PC-9 (cell line): Measurements from ENCODE around the gene NSMCE1. TPM values are rescaled to one million over a fixed set of nuclear protein-coding genes. Genes with fewer than 3 reads are reported as not detected.

Experiments used
- BruUV-seq: library from RNA; stranded (reverse); fragments of 400-500 nt; replicated peaks from 2 replicates; lab custom pipeline; 2021; lab: Mats Ljungman, UMichigan
- CTCF ChIA-PET: fragments of 300-600 bp; sonication (Branson Sonifier 250); formaldehyde crosslinking; loops from one replicate; lab custom pipeline; 2022; ENCODE audit warnings: antibody characterized with exemption; lab: Charles Lee
- POLR2A ChIA-PET: fragments of 300-600 bp; sonication (Branson Sonifier 250); formaldehyde crosslinking; loops from one replicate; lab custom pipeline; 2022; ENCODE audit warnings: antibody characterized with exemption; ENCODE audit not compliant: unreplicated experiment; lab: Charles Lee
- DNase-seq, 2 experiments: peaks; one replicate each; pipeline versions ENCODE4 v3.0.0 to v3.0.0-alpha.2; 2015 to 2022; ENCODE audit warnings: mixed read lengths in 1 of 2
- H2AFZ ChIP-seq: fragments of 200-600 bp; sonication (generic); 2 replicates; pipeline ENCODE4 v1.8.1; 2017; ENCODE audit warnings: antibody characterized with exemption
- H3F3A ChIP-seq: fragments of 200-600 bp; sonication (generic); 2 replicates; pipeline ENCODE4 v1.8.1; 2017; ENCODE audit warnings: antibody characterized with exemption, mild to moderate bottlenecking, low read depth; ENCODE audit not compliant: insufficient read depth
- H3K27ac ChIP-seq: fragments of 200-600 bp; sonication (generic); 2 replicates; pipeline ENCODE4 v1.6.1; 2016; ENCODE audit warnings: mixed run types
- H3K27me3 ChIP-seq: fragments of 200-600 bp; sonication (generic); 2 replicates; pipeline ENCODE4 v1.6.1; 2016; ENCODE audit warnings: low read depth, mixed run types; ENCODE audit not compliant: insufficient read depth
- H3K36me3 ChIP-seq: fragments of 200-600 bp; sonication (generic); 2 replicates; pipeline ENCODE4 v1.6.1; 2016; ENCODE audit warnings: low read depth, mixed run types
- H3K4me1 ChIP-seq: fragments of 200-600 bp; sonication (generic); replicated peaks from 2 replicates; pipeline ENCODE4 v1.6.1; 2016; ENCODE audit warnings: mixed run types; ENCODE audit not compliant: insufficient read depth
- H3K4me2 ChIP-seq: fragments of 200-600 bp; sonication (generic); 2 replicates; pipeline ENCODE4 v1.6.1; 2017; ENCODE audit warnings: mixed run types
- H3K4me3 ChIP-seq: fragments of 200-600 bp; sonication (generic); 2 replicates; pipeline ENCODE4 v1.6.1; 2016; ENCODE audit warnings: mixed run types
- H3K79me2 ChIP-seq: fragments of 200-600 bp; sonication (generic); 2 replicates; pipeline ENCODE4 v1.6.1; 2017; ENCODE audit warnings: low read depth, mixed run types
- H3K9me2 ChIP-seq: fragments of 200-600 bp; sonication (generic); 2 replicates; pipeline ENCODE4 v1.8.1; 2017; ENCODE audit warnings: mild to moderate bottlenecking; ENCODE audit not compliant: insufficient read depth
- H3K9me3 ChIP-seq: fragments of 200-600 bp; sonication (generic); 2 replicates; pipeline ENCODE4 v1.8.1; 2016; ENCODE audit warnings: low read depth; ENCODE audit not compliant: insufficient read depth
- H4K20me1 ChIP-seq: fragments of 200-600 bp; sonication (generic); 2 replicates; pipeline ENCODE4 v1.8.1; 2017; ENCODE audit not compliant: insufficient read depth
- CTCF ChIP-seq: fragments of 200-600 bp; sonication (generic); conservative IDR thresholded peaks from 2 replicates; pipeline ENCODE4 v1.6.1; 2017; ENCODE audit warnings: mixed run types, antibody characterized with exemption, mild to moderate bottlenecking, moderate library complexity
- EZH2 ChIP-seq: fragments of 200-600 bp; sonication (generic); IDR thresholded peaks from 2 replicates; pipeline ENCODE4 v1.8.0; 2017; ENCODE audit warnings: antibody characterized with exemption, low read depth
- intact Hi-C: fragments of 100-400 bp; cut with micrococcal nuclease; formaldehyde crosslinking; loops from one replicate; pipeline ENCODE4 v1.10.0; 2022; ENCODE audit not compliant: unreplicated experiment
- total RNA-seq: library from RNA; stranded (reverse); gene quantifications from 2 replicates; pipeline ENCODE4 v1.2.3, GENCODE V29; 2021

The NSMCE1 gene
- total RNA-seq, 1 experiment from 2014 or later: 114 TPM

GRCh38 chr16:27233731-27234130, 34.8 kb downstream of the NSMCE1 start:
- peaks cover 13% of the 10 kb centered on the region; the same call in 1 of the 2 replicates for H3K36me3 ChIP-seq
- no peaks in the 10 kb centered on the region for H3K9me3 ChIP-seq
- H3F3A ChIP-seq: peaks cover 8% of the 10 kb centered on the region; the same call in 1 of the 2 replicates
- H2AFZ ChIP-seq: no peak overlapping the region
- TF ChIP-seq EZH2 (no peak), CTCF (no peak)
- no peak overlapping the region for H3K27ac ChIP-seq
- no peaks in the 10 kb centered on the region for H3K27me3 ChIP-seq
- no peak overlapping the region for H3K4me2 ChIP-seq
- H4K20me1 ChIP-seq: no peaks in the 10 kb centered on the region
- H3K79me2 ChIP-seq: no peaks in the 10 kb centered on the region
- intact Hi-C loops: loop anchor here (2.0 kb wide), 1 partner anchor 55 kb away; no protein-coding TSS in a partner anchor
- no peaks in the 10 kb centered on the region for H3K4me1 ChIP-seq
- H3K9me2 ChIP-seq: no peaks in the 10 kb centered on the region
- ChIA-PET CTCF (interaction anchor here (0.6 to 2.3 kb wide), 3 partner anchors 10 to 188 kb away, joined by 3 to 34 read pairs (median 5); no protein-coding TSS in a partner anchor), POLR2A (no interaction called here)
- DNase-seq: no peak
- no peak overlapping the region for H3K4me3 ChIP-seq
- no TSS peak for BruUV-seq

GRCh38 chr16:27232901-27233625, 35.5 kb downstream of the NSMCE1 start:
- Histone ChIP-seq H3K9me3 (no peaks in the 10 kb centered on the region), H3K27ac (no peak overlapping the region), H3K36me3 (peaks cover 13% of the 10 kb centered on the region; the same call in 1 of the 2 replicates), H3F3A (peaks cover 8% of the 10 kb centered on the region; the same call in 1 of the 2 replicates), H4K20me1 (no peaks in the 10 kb centered on the region), H3K4me3 (no peak overlapping the region), H3K4me2 (no peak overlapping the region), H3K79me2 (no peaks in the 10 kb centered on the region), H2AFZ (no peak overlapping the region), H3K27me3 (no peaks in the 10 kb centered on the region), H3K4me1 (no peaks in the 10 kb centered on the region), H3K9me2 (no peaks in the 10 kb centered on the region)
- TF ChIP-seq EZH2: no peak
- no peak for TF ChIP-seq CTCF
- intact Hi-C loops: no loop called here
- CTCF ChIA-PET: interaction anchor here (0.6 kb wide), 1 partner anchor 134 kb away, joined by 3 read pairs; no protein-coding TSS in a partner anchor
- BruUV-seq: no TSS peak
- POLR2A ChIA-PET: no interaction called here
- no peak for DNase-seq

DNA sequence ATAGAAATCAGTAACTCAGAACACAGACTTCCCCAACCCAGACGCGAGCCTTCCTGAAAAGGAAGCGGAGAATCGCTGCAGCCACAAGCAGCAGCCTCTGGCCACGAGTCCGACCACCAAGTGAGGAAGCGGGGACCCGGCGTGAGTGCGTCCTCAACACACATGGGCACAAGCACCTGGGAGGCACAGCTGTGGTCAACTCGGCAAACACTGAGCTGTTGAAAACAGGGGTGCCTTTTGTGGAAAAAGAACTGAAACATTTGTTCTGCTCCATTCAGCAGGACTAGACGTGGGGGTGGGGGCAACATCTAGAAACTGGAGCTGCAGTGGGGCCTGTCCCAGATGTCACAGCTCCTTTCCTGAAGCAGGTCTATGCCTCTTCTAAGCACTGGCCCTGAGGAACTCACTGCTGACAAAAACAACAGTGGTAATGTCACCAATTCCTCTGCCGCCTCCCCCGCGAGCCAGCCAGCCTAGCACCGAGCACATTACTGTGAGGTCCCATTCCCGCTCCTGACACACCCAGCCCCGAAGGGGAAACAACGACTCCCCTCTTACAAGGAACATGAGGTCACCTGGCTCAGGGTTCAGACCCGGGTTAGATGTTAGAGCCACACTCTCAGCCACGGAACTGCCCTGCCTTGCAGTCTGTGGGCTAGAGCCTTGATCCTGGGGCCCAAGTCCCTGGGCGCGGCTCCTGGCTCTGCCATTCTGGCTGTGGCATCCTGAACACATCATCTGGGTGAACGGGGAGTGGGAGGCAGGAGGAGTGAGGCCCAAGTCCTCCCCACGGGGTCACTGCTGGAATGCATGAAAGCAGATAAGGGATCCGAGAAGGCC, 36.3 kb downstream of the NSMCE1 start:
- peaks cover 13% of the 10 kb centered on the region; the same call in 1 of the 2 replicates for H3K36me3 ChIP-seq
- CTCF ChIA-PET: interaction anchor here (0.5 kb wide), 1 partner anchor 62 kb away, joined by 5 read pairs; no protein-coding TSS in a partner anchor

More for the DNA sequence above, 36.3 kb downstream of the NSMCE1 start:
- Histone ChIP-seq H3K4me1 (no peaks in the 10 kb centered on the region), H3K27me3 (no peaks in the 10 kb centered on the region), H3K27ac (no peak overlapping the region), H3K4me3 (no peak overlapping the region), H3K79me2 (no peaks in the 10 kb centered on the region), H3F3A (peaks cover 8% of the 10 kb centered on the region; the same call in 1 of the 2 replicates), H2AFZ (no peak overlapping the region), H3K4me2 (no peak overlapping the region), H3K9me2 (no peaks in the 10 kb centered on the region), H4K20me1 (no peaks in the 10 kb centered on the region), H3K9me3 (no peaks in the 10 kb centered on the region)
- no peak for TF ChIP-seq EZH2
- TF ChIP-seq CTCF: no peak
- intact Hi-C loops: no loop called here
- POLR2A ChIA-PET: no interaction called here
- BruUV-seq: no TSS peak
- no peak for DNase-seq
